Measurements from ENCODE around the gene SCG2. TPM values are rescaled to one million over a fixed set of nuclear protein-coding genes. Genes with fewer than 3 reads are reported as not detected.

SCG2 gene
- total RNA-seq, 1 donor from 2014 or later: 75.1 TPM

DNA sequence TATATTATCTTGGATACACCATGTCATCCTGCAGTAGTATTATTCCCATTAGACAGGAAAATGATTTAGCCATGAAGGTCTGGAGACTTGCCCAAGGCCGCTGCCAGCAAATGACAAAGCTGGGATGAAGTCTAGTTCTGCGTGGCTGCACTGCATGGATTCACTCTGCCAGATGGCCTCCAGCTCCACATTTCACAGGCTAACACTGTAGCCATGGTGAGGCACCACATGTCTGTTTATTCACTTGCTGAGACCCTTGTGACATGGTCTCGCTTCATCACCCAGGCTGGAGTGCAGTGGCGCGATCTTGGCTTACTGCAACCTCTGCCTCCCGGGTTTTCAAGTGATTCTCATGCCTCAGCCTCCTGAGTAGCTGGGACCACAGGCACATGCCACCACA lies 31.5 kb upstream of the SCG2 start:
- Mint-ChIP-seq H3K27me3 (peaks cover 6% of the 10 kb centered on the region), H3K4me3 (no peak overlapping the region), H3K27ac (no peak overlapping the region), H3K4me1 (ENCODE audit: unreplicated experiment) (no peaks in the 10 kb centered on the region), H3K36me3 (no peaks in the 10 kb centered on the region), H3K9me3 (no peaks in the 10 kb centered on the region)
- DNase-seq (ENCODE audit: extremely low spot score, unreplicated experiment): no peak
- TF ChIP-seq, protein P1, sequence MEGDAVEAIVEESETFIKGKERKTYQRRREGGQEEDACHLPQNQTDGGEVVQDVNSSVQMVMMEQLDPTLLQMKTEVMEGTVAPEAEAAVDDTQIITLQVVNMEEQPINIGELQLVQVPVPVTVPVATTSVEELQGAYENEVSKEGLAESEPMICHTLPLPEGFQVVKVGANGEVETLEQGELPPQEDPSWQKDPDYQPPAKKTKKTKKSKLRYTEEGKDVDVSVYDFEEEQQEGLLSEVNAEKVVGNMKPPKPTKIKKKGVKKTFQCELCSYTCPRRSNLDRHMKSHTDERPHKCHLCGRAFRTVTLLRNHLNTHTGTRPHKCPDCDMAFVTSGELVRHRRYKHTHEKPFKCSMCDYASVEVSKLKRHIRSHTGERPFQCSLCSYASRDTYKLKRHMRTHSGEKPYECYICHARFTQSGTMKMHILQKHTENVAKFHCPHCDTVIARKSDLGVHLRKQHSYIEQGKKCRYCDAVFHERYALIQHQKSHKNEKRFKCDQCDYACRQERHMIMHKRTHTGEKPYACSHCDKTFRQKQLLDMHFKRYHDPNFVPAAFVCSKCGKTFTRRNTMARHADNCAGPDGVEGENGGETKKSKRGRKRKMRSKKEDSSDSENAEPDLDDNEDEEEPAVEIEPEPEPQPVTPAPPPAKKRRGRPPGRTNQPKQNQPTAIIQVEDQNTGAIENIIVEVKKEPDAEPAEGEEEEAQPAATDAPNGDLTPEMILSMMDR (conservative IDR thresholded peaks at IDR 0.05): no peak

DNA sequence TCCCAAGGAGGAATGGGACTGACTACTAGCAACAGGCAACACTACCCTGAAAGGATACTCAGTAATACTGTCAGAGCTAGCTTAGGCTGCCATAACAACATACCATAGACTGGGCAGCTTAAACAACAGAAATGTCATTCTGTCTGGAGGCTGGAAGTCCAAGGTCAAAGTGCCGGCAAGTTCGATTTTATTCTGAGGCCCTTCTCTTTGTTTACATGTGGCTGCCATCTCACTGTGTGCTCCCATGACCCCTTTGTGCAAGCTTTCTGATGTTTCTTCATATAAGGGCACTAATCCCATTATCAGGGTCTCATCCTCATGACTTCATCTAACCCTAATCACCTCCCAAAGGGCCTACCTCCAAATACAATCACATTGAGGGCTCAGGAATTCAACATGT lies 30.7 kb upstream of the SCG2 start:
- H3K9me3 Mint-ChIP-seq: no peaks in the 10 kb centered on the region
- H3K4me3 Mint-ChIP-seq: no peak overlapping the region
- no peak overlapping the region for H3K27ac Mint-ChIP-seq
- TF ChIP-seq, protein P1 (conservative IDR thresholded peaks at IDR 0.05): no peak
- DNase-seq (ENCODE audit: extremely low spot score, unreplicated experiment): no peak
- H3K4me1 Mint-ChIP-seq (ENCODE audit: unreplicated experiment): no peaks in the 10 kb centered on the region
- H3K27me3 Mint-ChIP-seq: peaks cover 11% of the 10 kb centered on the region
- no peaks in the 10 kb centered on the region for H3K36me3 Mint-ChIP-seq

DNA sequence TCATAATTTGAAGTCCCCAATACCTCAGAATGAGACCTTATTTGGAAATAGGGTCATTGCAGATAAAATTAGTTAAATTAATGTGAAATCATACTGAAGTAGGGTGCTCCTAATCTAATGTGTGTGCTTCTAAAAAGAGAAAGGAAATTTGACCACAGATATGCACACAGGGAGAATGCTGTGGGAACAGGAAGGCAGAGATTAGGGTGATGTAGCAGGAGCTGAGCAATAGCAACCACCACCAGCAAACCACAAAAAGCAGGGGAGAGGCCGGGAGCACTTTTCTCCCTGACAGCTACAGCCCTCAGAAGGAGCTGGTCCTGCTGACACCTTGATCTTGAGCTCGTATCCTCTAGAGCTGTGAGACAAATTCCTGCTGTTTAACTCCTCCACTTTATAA lies 24.6 kb upstream of the SCG2 start:
- TF ChIP-seq, protein P1 (conservative IDR thresholded peaks at IDR 0.05): no peak
- DNase-seq (ENCODE audit: extremely low spot score, unreplicated experiment): no peak
- no peak overlapping the region for H3K27ac Mint-ChIP-seq
- H3K36me3 Mint-ChIP-seq: no peaks in the 10 kb centered on the region
- H3K27me3 Mint-ChIP-seq: peaks cover 27% of the 10 kb centered on the region
- no peaks in the 10 kb centered on the region for H3K9me3 Mint-ChIP-seq
- no peaks in the 10 kb centered on the region for H3K4me1 Mint-ChIP-seq (ENCODE audit: unreplicated experiment)
- no peak overlapping the region for H3K4me3 Mint-ChIP-seq

DNA sequence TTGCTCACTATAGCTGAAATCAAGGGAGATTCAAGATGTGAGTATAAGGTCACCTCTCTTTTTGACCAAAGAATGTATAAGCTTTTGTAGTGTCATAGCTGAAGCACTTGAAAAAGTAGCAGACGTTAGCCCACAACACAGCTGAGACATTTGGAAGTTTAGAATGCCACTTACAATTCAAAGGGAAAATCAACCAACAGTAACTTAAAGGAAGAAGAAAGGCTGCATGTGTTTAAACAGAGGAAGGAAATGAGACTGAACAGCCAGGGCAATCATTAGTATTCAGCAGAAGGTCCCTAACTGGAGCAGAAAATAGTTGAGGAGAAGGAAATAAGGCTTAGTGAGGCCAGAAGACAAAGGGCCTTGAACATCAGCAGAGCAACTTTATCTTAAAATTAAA lies 23.5 kb upstream of the SCG2 start:
- no peak for DNase-seq (ENCODE audit: extremely low spot score, unreplicated experiment)
- no peaks in the 10 kb centered on the region for H3K9me3 Mint-ChIP-seq
- peaks cover 27% of the 10 kb centered on the region for H3K27me3 Mint-ChIP-seq
- no peaks in the 10 kb centered on the region for H3K4me1 Mint-ChIP-seq (ENCODE audit: unreplicated experiment)
- no peak overlapping the region for H3K4me3 Mint-ChIP-seq
- H3K27ac Mint-ChIP-seq: no peak overlapping the region
- no peaks in the 10 kb centered on the region for H3K36me3 Mint-ChIP-seq
- TF ChIP-seq, protein P1 (conservative IDR thresholded peaks at IDR 0.05): no peak

DNA sequence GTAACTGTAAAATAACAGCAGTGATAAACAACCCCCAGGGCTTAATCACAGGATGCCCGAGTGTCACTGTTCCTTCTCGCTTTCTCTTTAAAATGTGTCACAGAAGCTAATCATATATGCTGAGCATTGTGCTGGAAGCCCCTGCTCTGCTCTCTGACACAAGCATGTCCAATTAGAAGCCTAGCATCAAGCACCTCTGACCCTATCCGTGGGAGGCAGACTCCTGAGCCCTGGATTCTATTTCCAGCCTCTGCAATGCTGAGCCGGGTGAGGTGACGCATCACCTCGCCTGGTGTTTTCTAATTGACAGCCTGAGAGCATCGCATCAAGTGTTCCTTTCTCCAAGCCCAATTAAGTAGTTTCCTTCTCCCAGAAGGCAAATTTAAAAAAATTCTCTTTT lies 19.7 kb upstream of the SCG2 start:
- peaks cover 5% of the 10 kb centered on the region for H3K4me1 Mint-ChIP-seq (ENCODE audit: unreplicated experiment)
- no peak overlapping the region for H3K4me3 Mint-ChIP-seq
- H3K36me3 Mint-ChIP-seq: no peaks in the 10 kb centered on the region
- TF ChIP-seq, protein P1 (conservative IDR thresholded peaks at IDR 0.05): no peak
- H3K27ac Mint-ChIP-seq: no peak overlapping the region
- H3K9me3 Mint-ChIP-seq: no peaks in the 10 kb centered on the region
- no peak for DNase-seq (ENCODE audit: extremely low spot score, unreplicated experiment)
- H3K27me3 Mint-ChIP-seq: peaks cover 49% of the 10 kb centered on the region

Data from type B pancreatic cell (in vitro differentiated cells).